HepG2 (cell line): ENCODE results near the gene GPR137. TPM values are rescaled to one million over a fixed set of nuclear protein-coding genes. Genes with fewer than 3 reads are reported as not detected.

ENCODE experiments used
- ARHGAP35 ChIP-seq: sonication (generic); formaldehyde crosslinking; IDR thresholded peaks from 2 replicates; pipeline ENCODE4 v1.9.0; 2022; ENCODE audit warnings: mild to moderate bottlenecking, inconsistent platforms, moderate library complexity, missing genetic modification reagents, borderline replicate concordance
- ATF7 ChIP-seq, 2 experiments: fragments of 450-650 bp in 1 of 2; sonication (generic) in 1 of 2; formaldehyde crosslinking in 1 of 2; IDR thresholded peaks; 2 replicates each; pipeline versions ENCODE4 v1.4.0 to v1.6.1; 2016 to 2020; ENCODE audit warnings: antibody characterized with exemption in 1 of 2, mild to moderate bottlenecking in 1 of 2, missing genetic modification reagents in 1 of 2
- GMEB1 ChIP-seq: sonication (generic); formaldehyde crosslinking; IDR thresholded peaks from 2 replicates; pipeline ENCODE4 v1.5.1; 2020; ENCODE audit warnings: missing genetic modification reagents, mild to moderate bottlenecking, borderline replicate concordance
- KLF12 ChIP-seq: sonication (generic); formaldehyde crosslinking; IDR thresholded peaks from 2 replicates; pipeline ENCODE4 v1.4.0; 2020; ENCODE audit warnings: missing genetic modification reagents, borderline replicate concordance
- NBN ChIP-seq: fragments of 450-650 bp; conservative IDR thresholded peaks from 2 replicates; pipeline ENCODE4 v1.6.1; 2017
- NFE2L2 ChIP-seq: fragments of 150-350 bp; IDR thresholded peaks from 2 replicates; pipeline ENCODE4 v1.6.1; 2014; ENCODE audit warnings: low read length
- PATZ1 ChIP-seq: sonication (generic); formaldehyde crosslinking; IDR thresholded peaks from 2 replicates; pipeline ENCODE4 v1.4.0; 2020; ENCODE audit warnings: missing genetic modification reagents
- RBFOX2 ChIP-seq: fragments of 200-400 bp; formaldehyde crosslinking; IDR thresholded peaks from 2 replicates; pipeline ENCODE4 v1.6.1; 2017; ENCODE audit warnings: low read depth, mild to moderate bottlenecking, low read length
- RXRA ChIP-seq: sonication (generic); formaldehyde crosslinking; IDR thresholded peaks from 2 replicates; pipeline ENCODE4 v1.5.1; 2020; ENCODE audit warnings: missing genetic modification reagents
- SAP130 ChIP-seq: IDR thresholded peaks from 2 replicates; pipeline ENCODE4 v1.6.1; 2016; ENCODE audit warnings: low read depth
- SRSF4 ChIP-seq: fragments of 200-400 bp; formaldehyde crosslinking; IDR thresholded peaks from one replicate; pipeline ENCODE4 v1.6.1; 2018; ENCODE audit warnings: mild to moderate bottlenecking, low read depth, low read length, moderate library complexity; ENCODE audit not compliant: poor library complexity, severe bottlenecking
- ZNF18 ChIP-seq: sonication (generic); formaldehyde crosslinking; IDR thresholded peaks from 2 replicates; pipeline ENCODE4 v1.8.0; 2022; ENCODE audit warnings: mild to moderate bottlenecking, missing genetic modification reagents; ENCODE audit not compliant: insufficient replicate concordance
- ZNF331 ChIP-seq: sonication (generic); formaldehyde crosslinking; IDR thresholded peaks from 2 replicates; pipeline ENCODE4 v1.4.0; 2020; ENCODE audit warnings: missing genetic modification reagents
- ZNF432 ChIP-seq: sonication (generic); formaldehyde crosslinking; IDR thresholded peaks from 2 replicates; pipeline ENCODE4 v1.5.0; 2020; ENCODE audit warnings: missing genetic modification reagents, mild to moderate bottlenecking, borderline replicate concordance
- ZNF609 ChIP-seq: sonication (generic); formaldehyde crosslinking; IDR thresholded peaks from 2 replicates; pipeline ENCODE4 v1.4.0; 2020; ENCODE audit warnings: mild to moderate bottlenecking, missing genetic modification reagents, borderline replicate concordance
- ZNF614 ChIP-seq: IDR thresholded peaks from 2 replicates; pipeline ENCODE4 v1.6.1; 2018; ENCODE audit warnings: missing biosample characterization, missing genetic modification reagents, inconsistent platforms, borderline replicate concordance
- ZNF746 ChIP-seq: sonication (generic); formaldehyde crosslinking; IDR thresholded peaks from 2 replicates; pipeline ENCODE4 v1.8.0; 2022; ENCODE audit warnings: mild to moderate bottlenecking, missing genetic modification reagents
- ZSCAN25 ChIP-seq: sonication (generic); formaldehyde crosslinking; IDR thresholded peaks from 2 replicates; pipeline ENCODE4 v1.8.0; 2022; ENCODE audit warnings: mild to moderate bottlenecking, missing genetic modification reagents
- polyA plus RNA-seq, 8 experiments: library from polyadenylated mRNA; depleted of rRNA in 3 of 8; stranded (reverse) in 7 of 8; unstranded in 1 of 8; fragments of >200 nt; fragmentation: Illumina TruSeq in 4 of 8; extraction: Trizol in 4 of 8; gene quantifications; 2 replicates each; pipeline versions ENCODE4 v1.2.1 to v1.2.3, GENCODE V29; 2011 to 2016; ENCODE audit warnings: low read depth in 4 of 8, missing spikeins in 1 of 8, mixed read lengths in 1 of 8; ENCODE audit not compliant: insufficient read depth in 1 of 8
- total RNA-seq, 5 experiments: library from RNA; depleted of rRNA; stranded (reverse); fragments of >200 nt; fragmentation: Illumina TruSeq; extraction: Trizol; gene quantifications; 2 replicates each; pipeline ENCODE4 v1.2.3, GENCODE V29; 2016; ENCODE audit warnings: low read depth in 1 of 5

The GPR137 gene
- total and polyA plus RNA-seq, 2 of the 13 experiments (the other 11 are each of a cell fraction or from before 2014, with no cell fraction given) = 8.5 to 13.2 TPM

- TF ChIP-seq KLF12 (CRISPR knock-in tag) (peak; percentile 77), ZNF614 (CRISPR knock-in tag) (peak; percentile 34; the same call in 1 of the 2 replicates), ATF7 (IDR thresholded peaks at IDR 0.05) (peak; percentile 46; the same call in 1 of the 2 replicates), ATF7 (CRISPR knock-in tag; IDR thresholded peaks at IDR 0.05) (peak; percentile 55; the same call in 1 of the 2 replicates), GMEB1 (CRISPR knock-in tag) (peak; percentile 74), ZNF331 (CRISPR knock-in tag) (peak; percentile 49), ARHGAP35 (CRISPR knock-in tag) (peak; percentile 35; the same call in 1 of the 2 replicates), NFE2L2 (no peak), SAP130 (peak; percentile 61), RBFOX2 (peak; percentile 86), ZNF18 (peak; percentile 46), NBN (no peak), ZNF746 (0 out of 2 replicates have a peak, but pooled peaks have one; percentile 75), ZNF432 (CRISPR knock-in tag) (no peak), RXRA (peak; percentile 36; the same call in 1 of the 2 replicates), ZSCAN25 (CRISPR knock-in tag) (peak; percentile 87; the same call in 1 of the 2 replicates), PATZ1 (CRISPR knock-in tag) (peak; percentile 56), SRSF4 (no peak), ZNF609 (CRISPR knock-in tag) (peak; percentile 70)
Observed at GRCh38 chr11:64317961-64318765, 32.5 kb downstream of the GPR137 start, which contains the start of gene PRDX5 (continued).
